Activated CD4-positive, CD25-positive, alpha-beta regulatory T cell treated with anti-CD3 and anti-CD28 coated beads, Interleukin-2, amount 50 U/mL, for 24 hours (primary cell): ENCODE measurements around the gene NF1.
A peak's percentile ranks its signal among the peaks of the same experiment; 100 is the strongest.
"Not testable (repeated sequence)": the region's sequence is repeated elsewhere in the genome, so short reads cannot be mapped to it uniquely, and the experiment has no call there.

ENCODE experiments used
- ATAC-seq, 2 donors: fragments of 150-1000 bp; cut with Tn5 transposase; one replicate each; pipeline ENCODE4 v1.10.0; 2021; ENCODE audit warnings: mild to moderate bottlenecking in 1 of 2, moderate library complexity in 1 of 2

Gene NF1, protein sequence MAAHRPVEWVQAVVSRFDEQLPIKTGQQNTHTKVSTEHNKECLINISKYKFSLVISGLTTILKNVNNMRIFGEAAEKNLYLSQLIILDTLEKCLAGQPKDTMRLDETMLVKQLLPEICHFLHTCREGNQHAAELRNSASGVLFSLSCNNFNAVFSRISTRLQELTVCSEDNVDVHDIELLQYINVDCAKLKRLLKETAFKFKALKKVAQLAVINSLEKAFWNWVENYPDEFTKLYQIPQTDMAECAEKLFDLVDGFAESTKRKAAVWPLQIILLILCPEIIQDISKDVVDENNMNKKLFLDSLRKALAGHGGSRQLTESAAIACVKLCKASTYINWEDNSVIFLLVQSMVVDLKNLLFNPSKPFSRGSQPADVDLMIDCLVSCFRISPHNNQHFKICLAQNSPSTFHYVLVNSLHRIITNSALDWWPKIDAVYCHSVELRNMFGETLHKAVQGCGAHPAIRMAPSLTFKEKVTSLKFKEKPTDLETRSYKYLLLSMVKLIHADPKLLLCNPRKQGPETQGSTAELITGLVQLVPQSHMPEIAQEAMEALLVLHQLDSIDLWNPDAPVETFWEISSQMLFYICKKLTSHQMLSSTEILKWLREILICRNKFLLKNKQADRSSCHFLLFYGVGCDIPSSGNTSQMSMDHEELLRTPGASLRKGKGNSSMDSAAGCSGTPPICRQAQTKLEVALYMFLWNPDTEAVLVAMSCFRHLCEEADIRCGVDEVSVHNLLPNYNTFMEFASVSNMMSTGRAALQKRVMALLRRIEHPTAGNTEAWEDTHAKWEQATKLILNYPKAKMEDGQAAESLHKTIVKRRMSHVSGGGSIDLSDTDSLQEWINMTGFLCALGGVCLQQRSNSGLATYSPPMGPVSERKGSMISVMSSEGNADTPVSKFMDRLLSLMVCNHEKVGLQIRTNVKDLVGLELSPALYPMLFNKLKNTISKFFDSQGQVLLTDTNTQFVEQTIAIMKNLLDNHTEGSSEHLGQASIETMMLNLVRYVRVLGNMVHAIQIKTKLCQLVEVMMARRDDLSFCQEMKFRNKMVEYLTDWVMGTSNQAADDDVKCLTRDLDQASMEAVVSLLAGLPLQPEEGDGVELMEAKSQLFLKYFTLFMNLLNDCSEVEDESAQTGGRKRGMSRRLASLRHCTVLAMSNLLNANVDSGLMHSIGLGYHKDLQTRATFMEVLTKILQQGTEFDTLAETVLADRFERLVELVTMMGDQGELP (N-terminal part only)

DNA sequence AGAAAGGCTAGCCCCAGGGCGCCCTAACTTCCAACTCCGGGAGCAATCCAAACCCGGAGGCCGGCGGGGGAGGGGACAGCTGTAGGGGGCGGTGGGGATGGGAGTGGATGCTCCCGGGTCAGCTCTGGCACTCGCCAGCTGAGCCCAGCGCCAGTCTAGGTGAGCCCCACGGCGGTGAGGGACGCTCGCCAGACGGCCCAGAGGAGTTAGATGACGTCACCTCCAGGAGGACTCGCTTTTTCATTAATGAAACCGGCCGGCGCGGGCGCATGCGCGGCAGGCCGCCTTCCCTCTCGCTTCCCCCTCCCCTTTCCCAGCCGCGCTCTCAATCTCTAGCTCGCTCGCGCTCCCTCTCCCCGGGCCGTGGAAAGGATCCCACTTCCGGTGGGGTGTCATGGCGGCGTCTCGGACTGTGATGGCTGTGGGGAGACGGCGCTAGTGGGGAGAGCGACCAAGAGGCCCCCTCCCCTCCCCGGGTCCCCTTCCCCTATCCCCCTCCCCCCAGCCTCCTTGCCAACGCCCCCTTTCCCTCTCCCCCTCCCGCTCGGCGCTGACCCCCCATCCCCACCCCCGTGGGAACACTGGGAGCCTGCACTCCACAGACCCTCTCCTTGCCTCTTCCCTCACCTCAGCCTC is at the start of gene NF1:
Gene NF1 (plus strand): TSS at position 378 of the 636 bp plus-strand sequence. CDS start 333 bp downstream, outside the sequence.
- ATAC-seq: peak; percentile 78 to 82

DNA sequence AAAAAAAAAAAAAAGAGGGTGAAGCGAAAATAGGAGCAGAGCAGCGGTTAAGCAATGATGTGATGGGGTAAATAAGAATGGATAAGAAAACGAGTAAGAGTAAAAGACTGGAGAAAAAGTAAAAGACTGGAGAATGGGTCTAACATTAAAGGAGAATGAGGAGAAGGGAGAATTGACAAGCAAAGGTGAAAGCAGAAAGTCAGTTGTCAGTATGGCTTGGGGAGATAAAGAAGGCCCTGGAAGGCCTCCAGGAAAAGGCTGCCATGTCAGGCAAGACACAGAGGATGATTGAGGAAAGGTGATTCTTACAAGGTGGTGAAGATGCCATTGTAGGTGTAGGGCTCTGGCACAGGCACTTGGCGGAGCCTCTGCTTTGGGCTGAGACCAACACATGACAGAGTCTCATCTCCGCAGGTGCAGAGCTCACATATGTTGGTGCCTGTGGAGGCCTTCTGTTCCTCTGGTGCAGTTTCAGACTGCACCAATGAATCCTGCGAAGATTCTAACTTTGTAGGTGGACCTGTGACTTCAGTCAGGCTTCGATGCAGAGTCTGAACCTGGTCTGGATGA is 47.8 kb upstream of the NF1 start:
- not testable (repeated sequence) for ATAC-seq

GRCh38 chr17:31048142-31048541 is 46.6 kb upstream of the NF1 start:
- ATAC-seq: no peak

DNA sequence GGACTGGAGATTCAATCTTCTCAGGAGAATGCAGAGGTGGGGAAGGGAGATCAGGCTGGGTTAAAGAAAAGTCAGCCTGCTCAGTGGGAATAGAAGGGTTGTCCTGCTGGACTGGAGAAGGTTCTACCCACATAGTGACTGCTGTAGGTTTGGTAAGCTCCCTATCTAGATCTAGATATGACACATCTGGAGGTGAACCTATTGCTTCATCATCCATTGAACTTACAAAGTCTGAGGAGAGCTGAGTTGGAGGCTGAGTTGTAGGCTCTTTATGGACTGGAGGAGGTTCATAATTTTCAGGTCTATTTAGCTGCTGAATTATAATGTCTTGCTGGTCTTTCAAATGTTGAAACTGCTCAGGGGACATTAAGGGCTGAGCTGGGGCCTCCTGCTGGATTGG is 46.0 kb upstream of the NF1 start:
- no peak for ATAC-seq

DNA sequence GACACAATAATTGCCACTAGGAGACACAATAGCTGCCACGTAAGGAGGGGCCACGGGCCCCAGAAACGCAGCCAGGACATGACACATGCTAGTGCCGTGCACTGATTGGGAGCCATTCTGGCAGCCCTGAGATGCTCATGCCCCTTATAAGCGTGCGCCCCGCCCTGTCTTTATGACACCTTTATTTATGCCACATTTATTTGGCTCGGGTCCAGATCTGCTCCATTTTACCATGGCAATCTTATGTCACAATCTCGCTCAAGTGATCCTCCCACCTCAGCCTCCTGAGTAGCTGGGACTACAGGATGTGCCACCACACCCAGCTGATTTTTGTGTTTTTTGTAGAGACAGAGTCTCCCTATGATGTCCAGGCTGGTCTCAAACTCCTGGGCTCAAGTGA is 43.8 kb upstream of the NF1 start:
- ATAC-seq: no peak

- ATAC-seq: no peak
Observed at GRCh38 chr17:31051506-31051905, 43.3 kb upstream of the NF1 start.

DNA sequence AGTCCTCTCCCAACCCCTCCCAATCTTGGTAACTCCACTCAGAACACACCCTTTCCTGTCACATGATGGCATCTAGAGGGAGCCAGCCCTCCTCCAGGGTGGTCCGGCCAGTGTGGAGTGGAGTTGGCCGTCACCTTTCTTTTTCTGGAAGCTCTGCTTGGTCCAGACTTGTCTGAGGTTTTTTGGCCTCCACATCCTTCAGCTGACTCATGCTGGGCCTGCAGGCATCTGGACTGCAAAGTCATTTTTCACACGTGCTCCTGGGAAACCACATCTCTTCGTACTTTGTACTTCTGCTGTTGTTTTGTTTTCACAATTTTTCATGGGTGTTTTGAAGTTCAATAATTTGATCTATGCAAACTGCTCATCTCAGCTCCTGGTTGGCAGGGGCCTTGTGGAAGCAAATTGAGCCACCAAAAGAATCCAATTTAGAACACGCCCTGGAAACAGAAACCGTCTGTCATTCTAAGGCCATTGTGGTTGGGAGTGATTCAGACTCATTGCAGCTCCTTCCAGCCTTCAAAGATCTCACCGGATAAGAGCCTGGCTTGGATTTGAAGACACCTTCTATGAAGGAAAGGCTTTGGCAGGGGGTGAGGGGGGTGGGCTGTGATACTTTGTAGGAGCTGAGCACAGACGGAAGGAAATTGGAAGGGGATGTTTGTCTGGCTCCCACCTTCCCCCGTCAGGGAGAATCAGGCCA is 42.4 kb upstream of the NF1 start:
- ATAC-seq: peak; percentile 17 to 24

DNA sequence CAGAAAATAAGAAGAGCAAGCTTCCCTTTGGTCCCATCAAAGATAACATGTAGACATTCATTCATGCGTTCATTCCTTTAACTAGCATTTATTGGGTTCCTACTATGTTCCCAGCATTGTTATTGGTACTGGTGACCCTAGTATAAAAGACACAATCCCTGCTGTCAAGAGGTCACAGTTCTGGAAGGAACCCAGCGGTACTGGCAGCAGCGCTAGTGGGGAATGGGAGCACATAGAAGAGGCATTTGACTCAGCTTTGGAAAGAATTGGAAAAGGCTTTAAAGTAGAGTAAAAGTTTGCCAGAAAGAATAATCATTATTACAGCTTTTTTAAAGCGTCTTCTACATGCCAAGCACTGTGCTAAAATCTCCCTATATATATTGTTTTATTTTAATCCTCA is 41.7 kb upstream of the NF1 start:
- ATAC-seq: no peak

DNA sequence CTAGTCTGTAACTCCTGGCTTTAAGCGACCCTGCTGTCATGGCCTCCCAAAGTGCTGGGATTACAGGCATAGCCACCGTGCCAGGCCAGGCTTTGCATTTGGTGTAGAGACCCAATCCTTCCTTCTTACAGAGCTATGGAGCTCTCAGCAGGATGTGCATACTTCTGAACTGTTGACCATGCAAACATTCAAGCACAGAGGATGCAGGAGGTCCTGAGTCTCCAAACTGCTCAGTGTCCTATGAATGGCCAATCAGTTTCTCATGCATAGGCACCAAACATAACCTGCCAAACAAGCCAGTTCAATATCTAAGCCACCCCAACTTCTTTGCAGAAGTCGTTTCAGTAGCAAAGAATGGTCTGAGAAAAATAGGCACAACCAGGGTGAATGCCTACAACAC is 40.0 kb upstream of the NF1 start:
- no peak for ATAC-seq

DNA sequence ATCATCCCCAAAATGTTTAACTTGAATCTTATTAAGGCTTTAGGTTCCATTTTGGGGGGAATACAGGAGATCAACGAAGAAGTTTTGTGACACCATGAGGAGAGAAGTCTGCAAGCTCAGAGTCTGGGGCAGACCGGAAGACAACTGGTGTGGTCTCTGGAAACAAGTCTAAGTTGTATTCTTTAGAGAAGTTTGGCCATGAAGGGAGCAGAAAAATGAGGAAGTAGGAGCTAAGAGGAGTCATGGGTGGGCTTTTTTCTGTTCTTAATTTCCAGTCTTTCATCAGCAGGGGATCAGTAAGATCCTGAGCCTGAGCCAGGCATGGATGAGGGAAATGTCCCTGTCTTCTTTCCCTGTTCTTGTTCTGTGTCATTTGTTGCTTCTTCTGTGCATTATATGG is 35.8 kb upstream of the NF1 start:
- ATAC-seq: no peak

DNA sequence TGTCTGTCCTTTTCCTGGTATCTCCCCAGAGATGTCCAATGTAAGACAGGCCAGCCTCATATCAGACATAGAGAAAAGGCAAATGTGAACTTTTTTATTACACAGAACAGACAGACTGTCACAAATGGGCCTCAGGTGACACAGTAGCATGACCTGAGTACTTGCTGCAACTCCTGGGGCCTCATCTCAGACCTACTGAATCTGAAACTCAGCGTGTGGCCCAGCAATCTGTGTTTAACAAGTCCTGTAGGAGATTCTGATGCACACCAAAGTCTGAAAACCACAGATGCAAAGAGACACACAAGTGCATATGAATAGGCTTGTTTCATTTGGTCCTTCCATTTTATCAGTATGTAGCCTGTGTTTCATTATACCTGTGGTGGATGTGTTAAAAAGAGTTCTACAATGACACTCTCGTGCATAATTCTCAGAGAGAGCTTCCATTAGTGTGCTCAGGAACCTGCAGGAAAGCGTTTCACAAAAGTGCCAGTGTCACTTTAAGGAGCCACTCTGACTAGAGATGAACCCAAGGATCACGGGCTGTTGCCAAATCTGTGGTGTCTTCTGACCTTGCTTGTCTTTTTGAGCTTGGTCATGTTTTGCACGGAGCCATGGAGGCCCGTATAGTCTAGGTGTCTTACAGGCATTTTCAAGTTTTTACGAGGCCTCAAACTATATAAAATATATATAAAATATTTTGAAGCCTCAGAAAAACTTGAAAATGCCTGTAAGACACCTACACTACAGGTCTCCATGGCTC is 33.8 kb upstream of the NF1 start:
- no peak for ATAC-seq

GRCh38 chr17:31061678-31062077 is 33.1 kb upstream of the NF1 start:
- ATAC-seq: no peak

DNA sequence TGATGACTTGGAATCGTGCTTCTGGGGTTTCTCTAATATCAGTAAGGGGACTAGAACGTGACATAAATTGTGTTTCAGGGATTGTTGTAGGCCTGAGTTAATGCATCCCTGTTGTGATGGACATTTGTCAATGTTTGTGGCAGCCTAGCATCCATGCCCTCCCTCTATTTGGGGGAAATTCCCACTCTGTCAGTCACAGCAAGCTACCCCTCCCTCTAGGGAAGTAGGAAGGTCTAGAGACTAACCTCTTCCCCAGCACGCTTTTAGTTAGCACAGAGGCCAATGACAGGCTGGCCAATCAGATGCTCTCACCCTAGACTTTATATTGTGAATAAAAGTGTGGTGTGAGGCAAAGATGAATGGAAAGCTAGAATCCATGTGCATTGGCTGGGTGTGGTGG is 32.4 kb upstream of the NF1 start:
- ATAC-seq: no peak

DNA sequence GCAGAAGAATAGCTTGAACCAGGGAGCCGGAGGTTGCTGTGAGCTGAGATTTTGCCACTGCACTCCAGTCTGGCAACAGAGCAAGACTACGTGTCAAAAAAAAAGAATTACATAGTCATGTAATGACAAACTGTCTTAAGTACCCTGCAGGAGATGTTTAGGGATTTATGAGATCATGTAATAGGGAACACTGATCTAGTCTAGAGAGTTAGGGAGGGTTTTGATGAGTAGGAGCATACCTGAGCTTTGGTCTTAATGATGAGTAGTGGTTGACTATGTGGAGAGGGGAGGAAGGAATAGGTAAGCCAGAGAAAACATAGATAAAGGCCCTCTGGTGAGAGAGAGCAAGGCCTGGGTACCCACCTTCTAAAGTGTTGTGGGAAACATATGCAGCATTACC is 30.1 kb upstream of the NF1 start:
- ATAC-seq: no peak

DNA sequence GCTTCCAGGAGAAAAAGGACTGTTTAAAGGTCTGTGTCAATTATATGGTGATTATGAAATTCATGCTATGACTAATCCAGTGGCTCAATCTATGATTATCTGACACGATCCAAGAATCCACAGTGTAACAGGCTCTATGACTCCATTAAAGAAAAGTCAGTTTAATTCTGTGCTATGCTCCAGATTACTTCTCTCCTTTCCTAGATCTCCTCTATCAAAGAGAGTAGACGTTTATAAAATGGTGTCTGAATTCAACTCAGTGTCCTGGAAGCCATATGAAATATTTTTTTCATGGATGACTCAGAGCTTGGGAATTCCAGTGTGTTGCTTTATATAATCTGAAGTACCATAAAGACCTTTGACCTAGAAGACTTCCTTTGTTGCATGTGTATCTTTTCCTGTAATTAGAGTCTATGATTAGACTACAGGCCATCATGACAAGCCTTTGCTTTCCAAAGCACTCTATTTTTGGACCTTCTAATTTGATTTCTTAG is 27.0 kb upstream of the NF1 start:
- peak in 1 of 2 donors; percentile 58 for ATAC-seq

DNA sequence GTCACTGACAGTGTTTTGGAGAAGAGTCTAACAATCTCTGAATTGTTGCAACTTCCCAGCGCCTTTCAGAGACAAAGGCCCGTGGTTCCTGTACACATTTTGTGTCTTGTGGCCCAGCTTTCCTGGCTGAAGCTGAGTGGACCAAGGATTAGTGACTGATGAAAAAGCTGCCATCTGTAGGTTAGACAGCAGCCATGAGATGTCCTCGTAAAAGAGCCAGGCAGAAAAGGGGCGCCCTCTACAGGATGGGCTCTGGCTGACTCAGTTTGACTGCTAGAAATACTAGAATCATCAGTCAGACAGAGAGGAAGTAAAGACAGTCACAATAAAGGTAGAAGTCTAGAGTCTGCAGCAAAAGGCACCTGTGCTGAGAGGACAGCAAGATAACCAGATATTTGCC is 26.5 kb upstream of the NF1 start:
- ATAC-seq: peak in 1 of 2 donors; percentile 27

DNA sequence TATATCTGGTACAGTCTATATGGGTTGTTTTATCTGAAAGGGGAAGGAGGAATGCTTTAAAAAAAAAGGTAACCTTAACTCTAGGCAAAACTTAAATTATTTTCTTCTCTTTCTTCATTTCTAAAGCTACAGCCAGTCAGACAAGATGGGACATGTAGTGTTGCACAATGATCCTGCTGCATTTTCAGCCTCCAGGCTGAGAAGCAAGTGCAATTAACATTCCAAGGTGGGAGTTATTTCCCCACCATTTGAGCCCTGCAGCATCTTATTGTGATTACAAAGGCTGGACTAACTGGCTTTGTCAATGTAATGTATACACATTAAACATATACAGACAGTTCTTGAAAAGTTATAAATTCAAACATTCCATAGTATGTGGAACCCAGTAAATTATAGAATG is 22.6 kb upstream of the NF1 start:
- ATAC-seq: no peak

DNA sequence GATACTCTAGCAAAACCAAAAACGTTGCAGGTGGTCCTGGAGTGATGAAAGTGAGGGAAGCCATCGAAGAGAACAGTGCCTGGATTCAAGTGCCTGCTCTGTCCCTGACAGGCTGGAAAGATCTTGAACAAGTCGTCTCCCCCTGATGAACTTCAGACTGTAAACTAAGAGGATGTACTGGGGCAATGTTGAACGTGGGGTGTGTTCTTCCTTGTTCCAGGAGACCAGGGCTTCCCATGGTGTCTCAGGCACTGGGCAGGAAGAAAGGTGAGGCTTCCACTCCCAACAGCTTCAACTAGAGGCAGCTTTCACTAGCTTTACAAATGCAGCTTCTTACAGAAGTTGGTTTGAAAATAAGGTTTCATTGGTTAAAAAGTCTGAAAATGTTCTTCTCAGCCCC is 21.4 kb upstream of the NF1 start:
- ATAC-seq: no peak

DNA sequence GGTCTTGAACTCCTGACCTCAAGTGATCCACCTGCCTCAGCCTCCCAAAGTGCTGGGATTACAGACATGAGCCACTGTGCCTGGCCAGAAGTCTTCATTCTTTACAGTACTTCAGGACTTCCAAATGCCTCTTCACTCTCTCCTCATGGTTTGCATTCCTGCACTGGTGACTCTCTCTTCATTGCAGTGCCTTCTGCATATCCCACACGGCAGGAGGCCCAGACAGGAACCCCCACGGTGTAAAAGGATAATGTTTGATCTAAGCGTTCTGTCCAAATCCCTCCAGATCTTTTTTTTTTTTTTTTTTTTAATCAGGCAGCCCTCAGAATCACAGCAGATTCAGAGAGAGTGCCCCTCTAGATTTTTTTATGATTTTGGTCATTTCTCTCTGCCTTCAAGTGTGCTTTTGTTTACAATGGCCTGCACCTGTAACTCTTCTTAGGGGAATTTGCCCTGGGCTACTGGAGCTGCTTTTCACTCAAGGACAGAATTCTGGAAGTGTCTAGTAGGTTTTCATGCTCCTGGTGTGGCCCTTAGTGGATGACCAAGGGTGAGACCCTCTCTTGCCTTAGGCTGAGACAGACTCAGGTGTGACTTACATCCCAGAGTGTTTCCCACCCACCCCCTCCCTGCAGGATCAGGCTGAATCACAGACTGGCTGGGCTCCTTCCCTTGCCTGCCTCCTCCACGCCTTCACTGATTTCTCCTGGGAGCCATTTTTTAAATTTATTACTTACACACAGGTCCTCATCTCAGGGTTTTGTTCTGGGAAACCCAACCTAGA is 19.8 kb upstream of the NF1 start:
- ATAC-seq: no peak

DNA sequence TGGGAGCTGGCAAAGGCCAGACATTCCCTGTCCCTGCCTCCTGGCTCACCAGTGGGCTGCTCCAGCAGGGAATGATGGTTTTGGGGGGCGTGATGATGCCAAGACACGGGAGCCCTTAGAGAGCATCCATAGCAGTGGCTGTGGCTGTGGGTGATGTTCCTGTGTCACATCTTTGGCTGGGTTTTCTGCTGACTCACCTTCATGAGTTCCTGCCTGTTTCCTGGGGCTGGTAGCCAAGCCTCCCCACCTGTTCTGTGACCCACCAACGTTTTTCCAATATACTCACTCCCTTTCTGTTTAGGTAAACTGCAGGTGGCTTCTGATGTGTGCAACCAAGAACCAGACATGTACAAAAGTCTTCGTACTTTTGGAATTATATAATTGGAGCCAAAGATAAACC is 16.5 kb upstream of the NF1 start:
- ATAC-seq: no peak
